Measurements from ENCODE around the gene OR2H2. TPM values are rescaled to one million over a fixed set of nuclear protein-coding genes. Genes with fewer than 3 reads are reported as not detected.

OR2H2 gene
- total and polyA plus RNA-seq, 2 of the 13 experiments (the other 11 are each of a cell fraction or from before 2014, with no cell fraction given), result not detected

GRCh38 chr6:29617782-29618554 lies 33.0 kb downstream of the OR2H2 start (continued):
- no peak for TF ChIP-seq MEIS1 (CRISPR knock-in tag; IDR thresholded peaks at IDR 0.05; ENCODE audit: borderline replicate concordance)
- no peak for TF ChIP-seq THAP7 (CRISPR knock-in tag; IDR thresholded peaks at IDR 0.05)
- TF ChIP-seq ZNF570 (CRISPR knock-in tag; IDR thresholded peaks at IDR 0.05; ENCODE audit: borderline replicate concordance), result no peak
- no peak for TF ChIP-seq HNF1B (CRISPR knock-in tag; IDR thresholded peaks at IDR 0.05)
- TF ChIP-seq TAF1 (CRISPR knock-in tag; IDR thresholded peaks at IDR 0.05), result no peak
- TF ChIP-seq, protein P1, sequence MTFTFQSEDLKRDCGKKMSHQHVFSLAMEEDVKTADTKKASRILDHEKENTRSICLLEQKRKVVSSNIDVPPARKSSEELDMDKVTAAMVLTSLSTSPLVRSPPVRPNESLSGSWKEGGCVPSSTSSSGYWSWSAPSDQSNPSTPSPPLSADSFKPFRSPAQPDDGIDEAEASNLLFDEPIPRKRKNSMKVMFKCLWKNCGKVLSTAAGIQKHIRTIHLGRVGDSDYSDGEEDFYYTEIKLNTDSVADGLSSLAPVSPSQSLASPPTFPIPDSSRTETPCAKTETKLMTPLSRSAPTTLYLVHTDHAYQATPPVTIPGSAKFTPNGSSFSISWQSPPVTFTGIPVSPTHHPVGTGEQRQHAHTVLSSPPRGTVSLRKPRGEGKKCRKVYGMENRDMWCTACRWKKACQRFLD (CRISPR knock-in tag; IDR thresholded peaks at IDR 0.05; ENCODE audit: borderline replicate concordance), result no peak
- TF ChIP-seq RAD21 (CRISPR knock-in tag; IDR thresholded peaks at IDR 0.05), result no peak

- no peak overlapping the region for H3K4me2 ChIP-seq (ENCODE audit: low read depth, low read length)
- no peaks in the 10 kb centered on the region for H3K4me1 ChIP-seq (ENCODE audit: insufficient read depth, low read length)
- in situ Hi-C loops (cut with HindIII; ENCODE audit: extremely low pct_ligation_motif_present, low pct_unique_long_range_greater_than_20kb), result no loop called here
- H4K20me1 ChIP-seq (ENCODE audit: insufficient read depth, low read length), result no peaks in the 10 kb centered on the region
- WGBS (ENCODE audit: low lambda C conversion rate), result 0% methylated on average over 1 of the region's 1 CpG
- intact Hi-C loops (cut with micrococcal nuclease; ENCODE audit: unreplicated experiment), result loop anchor here (5.0 kb wide), 1 partner anchor 798 kb away; no protein-coding TSS in a partner anchor
- no peak overlapping the region for H2AFZ ChIP-seq (ENCODE audit: low read length)
- peaks cover 5 to 20% of the 10 kb centered on the region in 2 experiments; a peak in 3 of 5 replicates for H3K27me3 ChIP-seq (ENCODE audit: control insufficient read depth in 1 of 2, insufficient read depth in 2 of 2, low read length in 2 of 2)
- ChIA-PET CTCF (ENCODE audit: low intra/inter-chr PET ratio, low total read pairs) (no interaction called here), POLR2A (no interaction called here)
- no peak for TF ChIP-seq SP1 (IDR thresholded peaks at IDR 0.05)
- no peak for TF ChIP-seq SP1 (CRISPR knock-in tag; IDR thresholded peaks at IDR 0.05)
- TF ChIP-seq ZNF484 (CRISPR knock-in tag; IDR thresholded peaks at IDR 0.05; ENCODE audit: borderline replicate concordance, low read depth), result no peak
- no TSS peak for BruUV-seq (replicated peaks)
- no peaks in the 10 kb centered on the region for H3K9me3 ChIP-seq (ENCODE audit: low read length)
- no peaks in the 10 kb centered on the region for H3K79me2 ChIP-seq (ENCODE audit: insufficient read depth, low read length)
- ATAC-seq (no peak), DNase-seq (ENCODE audit: low spot score) (no peak), FAIRE-seq (no peak)
- no peak overlapping the region for H3K4me3 ChIP-seq (replicated peaks in 1 of 3; ENCODE audit: insufficient read depth in 1 of 3, low read depth in 2 of 3, low read length in 3 of 3)
- no peaks in the 10 kb centered on the region for H3K36me3 ChIP-seq (replicated peaks in 1 of 2; ENCODE audit: control insufficient read depth in 1 of 2, insufficient read depth in 2 of 2, low read length in 2 of 2)
- no peak overlapping the region for H3K27ac ChIP-seq (ENCODE audit: extremely low read length, insufficient read depth, low read length)
- H3K9ac ChIP-seq (ENCODE audit: insufficient read depth, low read depth, low read length), result no peak overlapping the region
Measured at GRCh38 chr6:29619578-29620160, 34.7 kb downstream of the OR2H2 start.

Data from HepG2 (cell line).